Fibroblast of mammary gland (primary cell): ENCODE measurements around the gene CFAP52.
"Not testable (repeated sequence)": the region's sequence is repeated elsewhere in the genome, so short reads cannot be mapped to it uniquely, and the experiment has no call there.

ENCODE experiments used
- DNase-seq: peaks from one replicate; pipeline ENCODE4 v3.0.0-alpha.2; 2010; ENCODE audit warnings: low read depth
- H3K4me3 ChIP-seq: 2 replicates; pipeline ENCODE4 v1.5.1; 2011; ENCODE audit warnings: low read depth, mild to moderate bottlenecking, low read length, moderate library complexity; ENCODE audit not compliant: control insufficient read depth
- TF ChIP-seq, protein P1 (sequence below): conservative IDR thresholded peaks from 2 replicates; pipeline ENCODE4 v1.5.1; 2011; ENCODE audit warnings: low read depth, low read length, inconsistent platforms; ENCODE audit not compliant: control insufficient read depth, insufficient read depth

CFAP52 gene

DNA sequence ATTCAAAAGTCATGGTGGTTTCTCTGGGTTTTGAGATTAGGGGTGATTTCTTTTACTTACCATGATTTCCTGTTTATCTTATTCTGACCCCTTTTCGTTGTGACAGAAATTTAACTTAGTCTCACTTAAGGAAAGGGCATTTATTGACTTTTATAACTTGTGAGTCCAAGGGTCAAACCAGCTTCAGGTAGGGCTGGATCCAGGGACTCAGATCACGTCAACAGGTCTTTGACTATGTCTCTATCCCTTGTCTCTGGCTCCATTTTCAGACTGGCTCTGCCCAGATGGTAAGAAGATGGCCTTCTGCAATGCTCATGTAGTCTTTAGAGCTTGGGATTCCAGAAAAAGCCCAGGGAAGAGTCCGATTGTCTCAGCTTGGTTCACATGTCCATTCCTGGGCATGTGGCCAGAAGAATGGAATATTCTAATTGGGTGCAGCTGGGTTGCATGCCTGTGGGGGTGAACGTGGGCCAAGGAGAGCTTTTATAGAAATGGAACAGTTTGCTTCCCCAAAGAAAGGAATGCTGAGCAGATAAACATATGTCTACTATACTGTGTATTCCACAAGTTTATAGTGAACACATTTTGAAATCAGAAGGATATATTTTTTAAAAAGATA lies 82.3 kb downstream of the CFAP52 start:
- TF ChIP-seq, protein P1, sequence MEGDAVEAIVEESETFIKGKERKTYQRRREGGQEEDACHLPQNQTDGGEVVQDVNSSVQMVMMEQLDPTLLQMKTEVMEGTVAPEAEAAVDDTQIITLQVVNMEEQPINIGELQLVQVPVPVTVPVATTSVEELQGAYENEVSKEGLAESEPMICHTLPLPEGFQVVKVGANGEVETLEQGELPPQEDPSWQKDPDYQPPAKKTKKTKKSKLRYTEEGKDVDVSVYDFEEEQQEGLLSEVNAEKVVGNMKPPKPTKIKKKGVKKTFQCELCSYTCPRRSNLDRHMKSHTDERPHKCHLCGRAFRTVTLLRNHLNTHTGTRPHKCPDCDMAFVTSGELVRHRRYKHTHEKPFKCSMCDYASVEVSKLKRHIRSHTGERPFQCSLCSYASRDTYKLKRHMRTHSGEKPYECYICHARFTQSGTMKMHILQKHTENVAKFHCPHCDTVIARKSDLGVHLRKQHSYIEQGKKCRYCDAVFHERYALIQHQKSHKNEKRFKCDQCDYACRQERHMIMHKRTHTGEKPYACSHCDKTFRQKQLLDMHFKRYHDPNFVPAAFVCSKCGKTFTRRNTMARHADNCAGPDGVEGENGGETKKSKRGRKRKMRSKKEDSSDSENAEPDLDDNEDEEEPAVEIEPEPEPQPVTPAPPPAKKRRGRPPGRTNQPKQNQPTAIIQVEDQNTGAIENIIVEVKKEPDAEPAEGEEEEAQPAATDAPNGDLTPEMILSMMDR = no peak
- no peak overlapping the region for H3K4me3 ChIP-seq
- peak; percentile 85 for DNase-seq

DNA sequence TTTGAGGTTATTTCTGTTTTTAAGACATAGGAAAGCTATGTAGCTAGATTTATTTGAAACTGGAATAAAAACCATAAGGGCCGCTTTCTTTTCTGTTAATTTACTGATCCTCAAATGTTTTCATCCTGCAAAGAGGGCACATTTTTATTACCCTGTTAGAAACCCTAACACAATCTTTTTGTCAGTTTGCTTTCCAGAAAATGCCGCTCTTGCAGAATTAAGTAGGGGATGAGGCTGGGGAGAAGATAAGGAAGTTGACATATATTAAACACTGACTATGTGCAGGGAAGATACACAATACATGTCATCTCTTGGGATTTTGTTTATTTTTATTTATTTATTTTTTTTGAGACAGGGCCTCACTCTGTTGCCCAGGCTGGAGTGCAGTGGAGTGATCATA lies 84.6 kb downstream of the CFAP52 start:
- no peak overlapping the region for H3K4me3 ChIP-seq
- no peak for DNase-seq
- TF ChIP-seq, protein P1 = no peak

- H3K4me3 ChIP-seq, DNase-seq: not testable (repeated sequence)
Measured at GRCh38 chr17:9663511-9663910, 87.1 kb downstream of the CFAP52 start.

DNA sequence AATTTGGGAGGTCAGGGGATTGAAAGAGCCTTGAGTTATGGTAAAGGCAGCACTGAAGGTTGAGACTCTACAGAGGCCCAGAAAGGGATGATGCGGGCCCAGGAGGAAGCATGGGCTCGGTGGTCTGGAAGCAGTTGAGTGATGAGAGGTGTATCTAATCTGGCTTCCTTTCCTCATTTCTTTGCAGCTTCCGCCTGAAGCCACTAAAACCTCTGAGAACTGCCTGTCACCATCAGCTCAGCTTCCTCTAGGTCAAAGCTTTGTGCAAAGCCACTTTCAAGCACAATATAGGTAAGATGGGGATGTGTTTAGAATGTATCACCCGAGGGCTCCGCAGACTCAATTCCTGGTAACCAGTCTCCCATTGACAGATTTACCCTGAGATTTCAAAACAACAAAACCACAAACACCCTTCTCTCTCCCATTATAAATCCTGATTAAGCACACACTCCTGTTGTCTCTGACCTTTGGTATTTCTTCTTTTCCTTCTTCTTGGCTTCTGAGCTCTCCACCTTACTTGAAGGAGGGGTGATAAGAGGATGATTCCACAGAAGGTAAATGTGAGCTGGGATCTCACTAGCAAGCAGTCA lies 90.1 kb downstream of the CFAP52 start:
- DNase-seq = no peak
- TF ChIP-seq, protein P1 = no peak

GRCh38 chr17:9668517-9668916 lies 92.1 kb downstream of the CFAP52 start:
- H3K4me3 ChIP-seq = no peak overlapping the region
- no peak for DNase-seq
- TF ChIP-seq, protein P1 = no peak

More for the DNA sequence above, 90.1 kb downstream of the CFAP52 start:
- H3K4me3 ChIP-seq = no peak overlapping the region

DNA sequence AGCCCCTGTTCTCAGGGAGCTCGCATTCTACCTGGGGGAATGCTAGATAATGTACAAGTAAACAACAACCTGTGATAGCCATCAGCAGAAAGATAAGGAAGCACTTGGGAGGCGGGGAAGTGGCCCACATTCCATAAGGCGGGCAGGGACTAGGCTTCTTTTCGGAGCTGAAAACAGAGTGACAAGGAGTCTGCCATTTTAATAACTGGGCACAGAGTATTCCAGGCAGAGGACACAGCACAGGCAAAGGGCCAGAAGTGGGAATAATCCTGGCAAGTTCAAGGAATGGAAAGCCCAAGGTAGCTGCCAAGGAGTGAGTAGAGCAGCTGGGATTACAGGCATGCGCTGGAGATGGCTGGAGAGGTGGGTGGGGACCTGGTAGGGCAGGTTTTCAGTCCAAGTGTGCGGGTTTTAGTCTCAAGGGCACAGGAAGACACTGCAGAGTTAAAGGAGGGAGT lies 93.1 kb downstream of the CFAP52 start:
- TF ChIP-seq, protein P1 = no peak
- no peak for DNase-seq
- no peak overlapping the region for H3K4me3 ChIP-seq

DNA sequence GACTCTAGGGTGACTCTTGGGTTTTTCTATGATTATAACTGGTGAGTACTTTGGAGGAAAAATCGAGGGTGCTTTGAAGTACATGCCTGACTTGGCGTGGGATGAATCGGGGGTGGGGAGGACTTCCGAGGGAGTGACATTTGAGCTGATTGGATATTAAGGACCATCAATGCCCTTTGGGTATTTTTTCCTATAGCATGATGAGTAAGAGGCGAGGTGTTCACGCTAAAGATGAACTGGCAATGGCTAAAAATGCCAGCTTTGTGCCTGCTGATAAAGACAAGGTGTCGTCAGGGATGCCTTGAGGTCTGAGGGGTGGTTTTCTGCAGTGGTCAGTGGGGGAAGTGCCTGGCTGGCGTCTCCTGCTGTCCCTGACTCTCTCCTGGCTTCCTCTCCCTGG lies 94.2 kb downstream of the CFAP52 start:
- H3K4me3 ChIP-seq = no peak overlapping the region
- TF ChIP-seq, protein P1 = no peak
- DNase-seq = no peak
